Transverse colon (tissue), 4 donors: ENCODE data around the gene PDLIM7. TPM values are rescaled to one million over a fixed set of nuclear protein-coding genes. Genes with fewer than 3 reads are reported as not detected.

Experiments
- DNase-seq: peaks from one replicate; pipeline ENCODE4 v3.0.0-alpha.2; 2019
- H3K27ac ChIP-seq, 4 donors: fragments of 200-600 bp; sonication (generic); 2 replicates each; pipeline ENCODE4 v1.5.1; 2016 to 2018; ENCODE audit warnings: inconsistent platforms in 4 of 4
- H3K27me3 ChIP-seq: fragments of 200-600 bp; sonication (generic); 2 replicates; pipeline ENCODE4 v1.5.1; 2017; ENCODE audit warnings: inconsistent platforms
- H3K36me3 ChIP-seq, 4 donors: fragments of 200-600 bp; sonication (generic); 2 replicates each; pipeline ENCODE4 v1.5.1; 2017 to 2019; ENCODE audit warnings: inconsistent platforms in 4 of 4
- H3K4me1 ChIP-seq, 4 donors: fragments of 200-600 bp; sonication (generic); 2 replicates each; pipeline ENCODE4 v1.5.1; 2017 to 2020; ENCODE audit warnings: inconsistent platforms in 4 of 4
- H3K4me3 ChIP-seq, 4 donors: fragments of 200-600 bp; sonication (generic); 1 replicate in 1 of 4; 2 replicates in 3 of 4; pipeline versions ENCODE4 v1.5.1 to v1.6.1; 2017 to 2019; ENCODE audit warnings: inconsistent platforms in 4 of 4
- H3K9me3 ChIP-seq, 2 donors: fragments of 200-600 bp; sonication (generic); 2 replicates each; pipeline ENCODE4 v1.5.1; 2017 to 2019; ENCODE audit warnings: inconsistent platforms in 2 of 2
- EP300 ChIP-seq: sonication (generic); formaldehyde crosslinking; IDR thresholded peaks from one replicate; pipeline ENCODE4 v1.6.1; 2017; ENCODE audit warnings: antibody characterized with exemption, low read depth
- POLR2A ChIP-seq: fragments of 450-650 bp; IDR thresholded peaks from one replicate; pipeline ENCODE4 v1.6.1; 2016; ENCODE audit warnings: antibody characterized with exemption, mild to moderate bottlenecking, moderate library complexity
- POLR2AphosphoS5 ChIP-seq, 3 donors: sonication (generic); formaldehyde crosslinking; IDR thresholded peaks; one replicate each; pipeline ENCODE4 v1.6.1; 2016; ENCODE audit warnings: antibody characterized with exemption in 3 of 3
- WGBS, 2 donors: methylation state at CpG; one replicate each; pipeline ENCODE4 v1.1.5; 2018; ENCODE audit warnings: low coverage in 1 of 2; 5-methylcytosine and 5-hydroxymethylcytosine counted together
- in situ Hi-C, 4 donors: fragments of 200-750 bp; cut with MboI; loops; one replicate each; pipeline versions ENCODE4 v1.15.0 to v1.15.1; 2017; ENCODE audit warnings: low sequenced_read_pairs in 3 of 4, low pct_ligation_motif_present in 1 of 4, low pct_unique_long_range_greater_than_20kb in 1 of 4
- intact Hi-C: fragments of 100-400 bp; cut with DNase I; formaldehyde crosslinking; loops from one replicate; pipeline ENCODE4 v1.15.1; 2023; ENCODE audit warnings: low total_unique reads
- total RNA-seq, 4 donors: library from RNA; depleted of rRNA; stranded (reverse); fragments of >200 nt; gene quantifications; one replicate each; pipeline ENCODE4 v1.1.0, GENCODE V29; 2016
- TF ChIP-seq, protein P1 (sequence below), 5 experiments: fragments of 200-600 bp in 3 of 5; fragments of 450-650 bp in 2 of 5; sonication (generic) in 3 of 5; IDR thresholded peaks; 1 replicate in 2 of 5; 2 replicates in 3 of 5; pipeline ENCODE4 v1.5.1; 2016 to 2017; ENCODE audit warnings: antibody characterized with exemption in 5 of 5, inconsistent platforms in 3 of 5, mild to moderate bottlenecking in 2 of 5, moderate library complexity in 1 of 5

The PDLIM7 gene
- total RNA-seq, 4 donors from 2014 or later, result 52.6 to 256 (median 78.6) TPM

DNA sequence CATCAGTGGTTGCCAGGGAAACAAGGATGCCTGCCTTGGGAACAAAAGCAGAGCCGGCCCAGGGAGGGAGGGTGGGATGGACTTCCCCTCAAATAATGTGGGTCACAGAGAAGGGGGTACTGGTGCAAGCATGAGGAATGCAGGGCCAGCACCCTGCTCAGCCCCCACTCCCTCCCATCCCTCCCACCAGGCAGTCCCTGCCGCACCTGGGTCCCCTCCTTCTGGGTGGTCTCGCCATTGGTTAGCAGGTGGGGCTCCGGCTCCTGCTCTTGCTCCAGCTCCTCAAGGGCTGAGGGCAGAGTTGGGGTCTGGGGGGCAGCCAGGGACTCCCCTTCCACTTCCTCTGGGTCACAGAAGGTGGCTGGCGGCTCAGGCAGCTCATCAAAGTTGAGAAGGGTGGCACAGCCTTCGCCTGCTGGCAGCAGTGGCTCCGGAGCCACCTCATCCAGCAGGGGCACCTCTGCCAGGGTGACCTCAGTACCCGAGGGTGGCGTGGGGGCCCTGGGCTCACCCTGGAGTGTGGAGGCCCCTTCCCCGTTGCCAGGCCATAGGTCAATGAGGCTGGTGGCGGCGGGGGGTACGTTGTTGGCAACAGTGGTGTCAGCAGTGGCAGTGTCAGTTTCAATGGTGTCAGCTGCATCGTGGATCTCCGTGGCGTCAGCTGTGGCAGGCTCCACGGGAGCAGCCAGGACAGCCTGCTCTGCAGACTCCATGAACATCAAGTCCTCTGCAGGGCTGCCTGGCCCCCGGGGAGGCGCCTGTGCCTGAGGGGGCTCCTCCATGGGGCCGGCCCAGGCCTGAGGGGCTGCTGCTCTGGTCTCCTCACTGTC, 39.3 kb downstream of the PDLIM7 start:
- in situ Hi-C loops (loop anchor here in 2 of 4 donors (5.0 to 25.0 kb wide), 2 partner anchors 66 to 146 kb away; partner anchors contain the start of genes MXD3 (in 1 of the 2), PRELID1 (in 1 of the 2) and RAB24 (in 1 of the 2)), intact Hi-C loops (loop anchor here (2.0 to 10.0 kb wide), 2 partner anchors 39 to 143 kb away; partner anchors contain the start of genes MXD3 and PDLIM7)
- Histone ChIP-seq H3K4me3 (no peak overlapping the region), H3K9me3 (no peaks in the 10 kb centered on the region), H3K27ac (peak overlapping the region in 2 of 4 donors; percentile 60 to 92), H3K27me3 (no peaks in the 10 kb centered on the region), H3K36me3 (no peaks in the 10 kb centered on the region), H3K4me1 (peaks cover 10 to 27% (median 24%) of the 10 kb centered on the region in 4 donors)
- TF ChIP-seq, protein P1, sequence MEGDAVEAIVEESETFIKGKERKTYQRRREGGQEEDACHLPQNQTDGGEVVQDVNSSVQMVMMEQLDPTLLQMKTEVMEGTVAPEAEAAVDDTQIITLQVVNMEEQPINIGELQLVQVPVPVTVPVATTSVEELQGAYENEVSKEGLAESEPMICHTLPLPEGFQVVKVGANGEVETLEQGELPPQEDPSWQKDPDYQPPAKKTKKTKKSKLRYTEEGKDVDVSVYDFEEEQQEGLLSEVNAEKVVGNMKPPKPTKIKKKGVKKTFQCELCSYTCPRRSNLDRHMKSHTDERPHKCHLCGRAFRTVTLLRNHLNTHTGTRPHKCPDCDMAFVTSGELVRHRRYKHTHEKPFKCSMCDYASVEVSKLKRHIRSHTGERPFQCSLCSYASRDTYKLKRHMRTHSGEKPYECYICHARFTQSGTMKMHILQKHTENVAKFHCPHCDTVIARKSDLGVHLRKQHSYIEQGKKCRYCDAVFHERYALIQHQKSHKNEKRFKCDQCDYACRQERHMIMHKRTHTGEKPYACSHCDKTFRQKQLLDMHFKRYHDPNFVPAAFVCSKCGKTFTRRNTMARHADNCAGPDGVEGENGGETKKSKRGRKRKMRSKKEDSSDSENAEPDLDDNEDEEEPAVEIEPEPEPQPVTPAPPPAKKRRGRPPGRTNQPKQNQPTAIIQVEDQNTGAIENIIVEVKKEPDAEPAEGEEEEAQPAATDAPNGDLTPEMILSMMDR (IDR thresholded peaks at IDR 0.05), result no peak
- TF ChIP-seq POLR2AphosphoS5 (IDR thresholded peaks at IDR 0.05) (no peak), EP300 (no peak), POLR2A (no peak)
- DNase-seq, result no peak
- 89% methylated on average over 19 of the region's 20 CpGs; no CpG with 5 or more reads in 1 of the 2 donors for whole genome bisulfite sequencing, 2 donors

DNA sequence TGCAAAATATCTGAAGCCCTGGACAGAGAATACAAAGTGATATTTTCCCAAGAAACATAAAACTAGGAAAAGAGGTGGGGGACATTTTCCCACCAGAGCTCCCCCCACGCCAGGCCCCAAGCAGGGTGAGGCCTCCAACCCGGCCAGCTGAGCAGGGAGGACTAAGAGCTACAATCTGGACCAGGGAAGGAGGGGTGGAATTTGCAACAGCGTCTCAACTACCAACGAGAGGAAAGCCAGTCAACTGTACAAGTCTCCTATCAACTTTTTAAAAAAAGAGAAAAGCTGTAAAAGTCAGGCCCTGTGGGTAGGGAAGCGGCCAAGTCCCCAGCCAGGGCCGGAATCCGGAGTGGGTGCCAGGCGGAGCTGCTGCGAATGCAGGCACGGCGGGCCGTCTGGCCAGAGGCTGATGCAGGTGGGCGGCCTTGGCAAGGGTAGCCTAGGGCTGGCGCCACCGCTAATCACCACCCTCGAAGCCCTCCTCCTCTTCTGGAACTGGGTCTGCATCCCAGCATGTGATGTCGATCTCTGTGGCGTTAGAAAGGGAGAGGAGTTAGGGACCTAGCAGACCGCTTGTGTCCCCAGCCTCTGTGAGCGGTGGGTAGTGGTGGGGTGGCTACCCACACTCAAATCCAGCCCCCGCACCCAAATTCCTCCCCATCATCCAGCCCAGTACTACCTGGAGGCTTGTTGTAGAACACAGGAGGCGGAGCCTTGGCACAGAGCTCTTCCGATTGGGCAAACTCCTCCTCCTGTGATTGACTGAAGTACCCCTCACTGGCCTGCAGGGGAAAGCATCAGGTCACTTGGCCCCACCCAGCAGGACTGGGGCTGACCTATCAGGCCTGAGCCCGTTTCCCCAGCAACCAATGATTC, 40.2 kb downstream of the PDLIM7 start:
- TF ChIP-seq POLR2A (no peak), EP300 (no peak)
- TF ChIP-seq, protein P1 (IDR thresholded peaks at IDR 0.05), result peak; percentile 55 to 75 (median 62)
- WGBS, 2 donors, result 80 to 81% methylated on average over 10 to 24 of the region's 24 CpGs
- H3K27ac ChIP-seq, result peak overlapping the region; percentile 17 to 92 (median 54)
- H3K36me3 ChIP-seq, result no peaks in the 10 kb centered on the region
- intact Hi-C loops (loop anchor here (2.0 to 10.0 kb wide), 2 partner anchors 40 to 142 kb away; partner anchors contain the start of genes MXD3 and PDLIM7), in situ Hi-C loops (loop anchor here in 2 of 4 donors (5.0 to 25.0 kb wide), 2 partner anchors 65 to 145 kb away; partner anchors contain the start of genes MXD3 (in 1 of the 2), PRELID1 (in 1 of the 2) and RAB24 (in 1 of the 2))
- no peak overlapping the region for H3K4me3 ChIP-seq
- no peaks in the 10 kb centered on the region for H3K9me3 ChIP-seq
- DNase-seq, result peak; percentile 76
- no peaks in the 10 kb centered on the region for H3K27me3 ChIP-seq
- H3K4me1 ChIP-seq, result peaks cover 10 to 27% (median 24%) of the 10 kb centered on the region in 4 donors

DNA sequence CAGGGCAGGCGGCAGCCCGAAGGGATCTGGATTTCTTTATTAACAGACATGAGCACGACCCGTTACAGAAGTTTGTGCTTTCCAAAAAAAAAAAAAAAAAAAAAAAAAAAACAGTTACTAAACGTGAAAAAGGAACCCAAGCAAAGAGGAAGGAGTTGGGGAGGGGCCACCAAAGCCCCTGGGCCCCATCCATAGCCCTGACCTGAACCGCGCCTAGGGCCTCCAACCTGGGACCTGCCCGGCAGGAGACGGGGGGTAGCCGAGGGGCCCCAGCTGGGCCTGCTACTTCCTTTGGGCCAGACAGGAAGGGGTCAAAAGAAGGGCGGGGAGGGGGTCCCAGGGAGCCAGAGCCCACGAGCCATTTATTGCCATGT, 40.8 kb downstream of the PDLIM7 start:
- Histone ChIP-seq H3K27ac (peak overlapping the region; percentile 17 to 92 (median 88)), H3K36me3 (no peaks in the 10 kb centered on the region), H3K4me1 (peaks cover 10 to 27% (median 24%) of the 10 kb centered on the region in 4 donors), H3K4me3 (no peak overlapping the region), H3K27me3 (no peaks in the 10 kb centered on the region), H3K9me3 (no peaks in the 10 kb centered on the region)
- whole genome bisulfite sequencing, 2 donors, result 19% methylated on average over 12 of the region's 12 CpGs; no CpG with 5 or more reads in 1 of the 2 donors
- intact Hi-C loops (loop anchor here (2.0 to 10.0 kb wide), 2 partner anchors 40 to 142 kb away; partner anchors contain the start of genes MXD3 and PDLIM7), in situ Hi-C loops (loop anchor here in 2 of 4 donors (5.0 to 25.0 kb wide), 2 partner anchors 64 to 144 kb away; partner anchors contain the start of genes MXD3 (in 1 of the 2), PRELID1 (in 1 of the 2) and RAB24 (in 1 of the 2))
- no peak for DNase-seq
- TF ChIP-seq POLR2A (no peak), POLR2AphosphoS5 (IDR thresholded peaks at IDR 0.05) (no peak), EP300 (no peak)
- TF ChIP-seq, protein P1 (IDR thresholded peaks at IDR 0.05), result no peak
